OCI-LY1 (cell line): ENCODE results near the gene DAAM1.

Experiments
- EZH2 ChIP-seq: fragments of 200-600 bp; sonication (generic), shearing (Covaris generic); IDR thresholded peaks from 2 replicates; pipeline ENCODE4 v1.8.0; 2017; ENCODE audit warnings: borderline replicate concordance, mixed run types, mild to moderate bottlenecking, antibody characterized with exemption, low read length, moderate library complexity, mixed read lengths
- TF ChIP-seq, protein P1 (sequence below): fragments of 200-600 bp; sonication (generic), shearing (Covaris generic); IDR thresholded peaks from 2 replicates; pipeline ENCODE4 v1.5.1; 2017; ENCODE audit warnings: mild to moderate bottlenecking, antibody characterized with exemption, low read length, moderate library complexity, mixed read lengths

DNA sequence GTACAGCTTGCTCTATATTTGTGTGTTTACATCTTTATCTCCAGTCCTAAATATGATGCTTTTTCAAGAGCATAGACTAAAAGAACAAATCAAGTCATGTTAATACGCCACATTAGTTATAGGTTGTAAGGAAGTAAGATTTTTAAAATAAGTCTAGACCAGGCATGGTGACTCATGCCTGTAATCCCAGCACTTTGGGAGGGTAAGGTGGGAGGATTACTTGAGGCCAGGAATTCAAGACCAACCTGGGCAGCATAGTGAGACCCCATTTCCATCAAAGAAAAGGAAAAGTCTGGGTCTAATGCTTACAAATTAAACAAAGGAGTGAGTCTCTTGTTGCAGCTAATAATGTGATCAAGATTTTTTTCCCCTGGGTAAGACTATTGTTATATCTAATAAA is 157.9 kb downstream of the DAAM1 start:
- TF ChIP-seq, protein P1, sequence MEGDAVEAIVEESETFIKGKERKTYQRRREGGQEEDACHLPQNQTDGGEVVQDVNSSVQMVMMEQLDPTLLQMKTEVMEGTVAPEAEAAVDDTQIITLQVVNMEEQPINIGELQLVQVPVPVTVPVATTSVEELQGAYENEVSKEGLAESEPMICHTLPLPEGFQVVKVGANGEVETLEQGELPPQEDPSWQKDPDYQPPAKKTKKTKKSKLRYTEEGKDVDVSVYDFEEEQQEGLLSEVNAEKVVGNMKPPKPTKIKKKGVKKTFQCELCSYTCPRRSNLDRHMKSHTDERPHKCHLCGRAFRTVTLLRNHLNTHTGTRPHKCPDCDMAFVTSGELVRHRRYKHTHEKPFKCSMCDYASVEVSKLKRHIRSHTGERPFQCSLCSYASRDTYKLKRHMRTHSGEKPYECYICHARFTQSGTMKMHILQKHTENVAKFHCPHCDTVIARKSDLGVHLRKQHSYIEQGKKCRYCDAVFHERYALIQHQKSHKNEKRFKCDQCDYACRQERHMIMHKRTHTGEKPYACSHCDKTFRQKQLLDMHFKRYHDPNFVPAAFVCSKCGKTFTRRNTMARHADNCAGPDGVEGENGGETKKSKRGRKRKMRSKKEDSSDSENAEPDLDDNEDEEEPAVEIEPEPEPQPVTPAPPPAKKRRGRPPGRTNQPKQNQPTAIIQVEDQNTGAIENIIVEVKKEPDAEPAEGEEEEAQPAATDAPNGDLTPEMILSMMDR: no peak
- TF ChIP-seq EZH2: no peak
